Stomach (tissue), 9 donors: ENCODE measurements around the gene KLHL17. TPM values are rescaled to one million over a fixed set of nuclear protein-coding genes. Genes with fewer than 3 reads are reported as not detected.

Experiments
- DNase-seq, 2 donors: peaks; one replicate each; pipeline versions ENCODE4 v3.0.0 to v3.0.0-alpha.2; 2013 to 2019
- H3K27ac ChIP-seq, 5 donors: fragments of 200-600 bp in 4 of 5; sonication (generic) in 4 of 5; one replicate each; pipeline ENCODE4 v1.5.1; 2013 to 2019; ENCODE audit warnings: mild to moderate bottlenecking in 1 of 5, moderate library complexity in 1 of 5
- H3K27me3 ChIP-seq, 3 donors: fragments of 200-600 bp; sonication (generic); one replicate each; pipeline ENCODE4 v1.5.1; 2017 to 2019; ENCODE audit warnings: mixed run types in 1 of 3
- H3K36me3 ChIP-seq, 4 donors: fragments of 200-600 bp; sonication (generic); 1 replicate in 3 of 4; 2 replicates in 1 of 4; pipeline ENCODE4 v1.5.1; 2016 to 2019
- H3K4me1 ChIP-seq, 4 donors: fragments of 200-600 bp; sonication (generic); one replicate each; pipeline ENCODE4 v1.5.1; 2016 to 2019
- H3K4me3 ChIP-seq, 4 donors: fragments of 200-600 bp; sonication (generic) in 3 of 4; one replicate each; pipeline ENCODE4 v1.5.1; 2016 to 2019; ENCODE audit warnings: mild to moderate bottlenecking in 1 of 4
- H3K9me3 ChIP-seq, 4 donors: fragments of 200-600 bp; sonication (generic); one replicate each; pipeline ENCODE4 v1.5.1; 2016 to 2019
- EP300 ChIP-seq: sonication (generic); formaldehyde crosslinking; IDR thresholded peaks from one replicate; pipeline ENCODE4 v1.6.1; 2017; ENCODE audit warnings: antibody characterized with exemption
- POLR2A ChIP-seq, 4 donors: fragments of 450-650 bp; IDR thresholded peaks; one replicate each; pipeline ENCODE4 v1.6.1; 2016; ENCODE audit warnings: antibody characterized with exemption in 4 of 4, control low read depth in 2 of 4, mild to moderate bottlenecking in 1 of 4, moderate library complexity in 1 of 4
- POLR2AphosphoS5 ChIP-seq, 3 donors: sonication (generic); formaldehyde crosslinking; IDR thresholded peaks; one replicate each; pipeline ENCODE4 v1.6.1; 2016; ENCODE audit warnings: antibody characterized with exemption in 3 of 3
- WGBS, 5 donors: extraction: QIAGEN DNeasy Blood & Tissue Kit in 3 of 5; methylation state at CpG; one replicate each; pipeline versions ENCODE4 v1.1.5 to v1.1.7; 2013 to 2018; 5-methylcytosine and 5-hydroxymethylcytosine counted together
- intact Hi-C: fragments of 100-400 bp; cut with DNase I; formaldehyde crosslinking; loops from one replicate; pipeline ENCODE4 v1.15.1; 2023; ENCODE audit warnings: low total_unique reads
- polyA plus RNA-seq, 3 donors: library from polyadenylated mRNA; stranded (reverse); fragments of 200-250 nt; gene quantifications; one replicate each; pipeline ENCODE4 v1.2.3, GENCODE V29; 2013
- total RNA-seq, 5 donors: library from RNA; depleted of rRNA; stranded (reverse); fragments of >200 nt; gene quantifications; one replicate each; pipeline versions ENCODE4 v1.1.0 to v1.2.3, GENCODE V29; 2014 to 2016
- TF ChIP-seq, protein P1 (sequence below), 7 experiments: fragments of 450-650 bp in 4 of 7; fragments of 200-600 bp in 3 of 7; sonication (generic) in 3 of 7; IDR thresholded peaks; one replicate each; pipeline ENCODE4 v1.5.1; 2016 to 2019; ENCODE audit warnings: antibody characterized with exemption in 7 of 7, control low read depth in 2 of 7, mild to moderate bottlenecking in 1 of 7
- donor health status: healthy with polysubstance abuse.
- donor health status: Bipolar disorder and iron deficiency.
- donor health status: healthy.

The KLHL17 gene
- total and polyA plus RNA-seq, 8 donors, result 1.7 to 99.9 (median 7.6) TPM

- Histone ChIP-seq H3K9me3 (no peaks in the 10 kb centered on the region), H3K4me1 (peaks cover 7 to 19% (median 14%) of the 10 kb centered on the region in 4 donors), H3K4me3 (no peak overlapping the region), H3K36me3 (no peaks in the 10 kb centered on the region), H3K27me3 (peaks cover 0 to 72% (median 40%) of the 10 kb centered on the region in 3 donors), H3K27ac (no peak overlapping the region)
- TF ChIP-seq EP300, result no peak
- TF ChIP-seq POLR2A (IDR thresholded peaks at IDR 0.05), result no peak
- TF ChIP-seq, protein P1, sequence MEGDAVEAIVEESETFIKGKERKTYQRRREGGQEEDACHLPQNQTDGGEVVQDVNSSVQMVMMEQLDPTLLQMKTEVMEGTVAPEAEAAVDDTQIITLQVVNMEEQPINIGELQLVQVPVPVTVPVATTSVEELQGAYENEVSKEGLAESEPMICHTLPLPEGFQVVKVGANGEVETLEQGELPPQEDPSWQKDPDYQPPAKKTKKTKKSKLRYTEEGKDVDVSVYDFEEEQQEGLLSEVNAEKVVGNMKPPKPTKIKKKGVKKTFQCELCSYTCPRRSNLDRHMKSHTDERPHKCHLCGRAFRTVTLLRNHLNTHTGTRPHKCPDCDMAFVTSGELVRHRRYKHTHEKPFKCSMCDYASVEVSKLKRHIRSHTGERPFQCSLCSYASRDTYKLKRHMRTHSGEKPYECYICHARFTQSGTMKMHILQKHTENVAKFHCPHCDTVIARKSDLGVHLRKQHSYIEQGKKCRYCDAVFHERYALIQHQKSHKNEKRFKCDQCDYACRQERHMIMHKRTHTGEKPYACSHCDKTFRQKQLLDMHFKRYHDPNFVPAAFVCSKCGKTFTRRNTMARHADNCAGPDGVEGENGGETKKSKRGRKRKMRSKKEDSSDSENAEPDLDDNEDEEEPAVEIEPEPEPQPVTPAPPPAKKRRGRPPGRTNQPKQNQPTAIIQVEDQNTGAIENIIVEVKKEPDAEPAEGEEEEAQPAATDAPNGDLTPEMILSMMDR (IDR thresholded peaks at IDR 0.05), result no peak
- no peak for TF ChIP-seq POLR2AphosphoS5 (IDR thresholded peaks at IDR 0.05)
- DNase-seq, result no peak
- intact Hi-C loops, result loop anchor here (5.0 kb wide), 1 partner anchor 73 kb away; no protein-coding TSS in a partner anchor
- 87 to 90% (median 88%) methylated on average over 34 to 60 of the region's 60 CpGs for WGBS, 5 donors
Observed at GRCh38 chr1:978835-979743, 18.7 kb downstream of the KLHL17 start.

GRCh38 chr1:979744-980072 lies 19.3 kb downstream of the KLHL17 start:
- intact Hi-C loops, result loop anchor here (5.0 kb wide), 2 partner anchors 73 to 83 kb away; no protein-coding TSS in a partner anchor
- peaks cover 7 to 23% (median 16%) of the 10 kb centered on the region in 4 donors for H3K4me1 ChIP-seq
- WGBS, 5 donors, result 85 to 95% (median 92%) methylated on average over 5 to 9 of the region's 9 CpGs

GRCh38 chr1:980137-980571 lies 19.8 kb downstream of the KLHL17 start:
- Histone ChIP-seq H3K36me3 (no peaks in the 10 kb centered on the region), H3K4me3 (no peak overlapping the region), H3K27ac (no peak overlapping the region), H3K27me3 (peaks cover 0 to 72% (median 40%) of the 10 kb centered on the region in 3 donors), H3K9me3 (no peaks in the 10 kb centered on the region), H3K4me1 (peaks cover 7 to 21% (median 16%) of the 10 kb centered on the region in 4 donors)
- no peak for DNase-seq
- WGBS, 5 donors, result 70 to 81% (median 75%) methylated on average over 8 to 13 of the region's 13 CpGs
- intact Hi-C loops, result loop anchor here (5.0 kb wide), 1 partner anchor 82 kb away; no protein-coding TSS in a partner anchor
- TF ChIP-seq EP300, result no peak
- TF ChIP-seq POLR2A (IDR thresholded peaks at IDR 0.05), result no peak
- TF ChIP-seq POLR2AphosphoS5 (IDR thresholded peaks at IDR 0.05), result no peak
- TF ChIP-seq, protein P1 (IDR thresholded peaks at IDR 0.05), result no peak

More at GRCh38 chr1:979744-980072, 19.3 kb downstream of the KLHL17 start:
- no peak overlapping the region for H3K27ac ChIP-seq
- DNase-seq, result no peak
- peaks cover 0 to 72% (median 36%) of the 10 kb centered on the region in 3 donors for H3K27me3 ChIP-seq
- TF ChIP-seq POLR2AphosphoS5 (IDR thresholded peaks at IDR 0.05) (no peak), EP300 (no peak), POLR2A (IDR thresholded peaks at IDR 0.05) (no peak)
- TF ChIP-seq, protein P1 (IDR thresholded peaks at IDR 0.05), result no peak
- H3K4me3 ChIP-seq, result no peak overlapping the region
- no peaks in the 10 kb centered on the region for H3K9me3 ChIP-seq
- H3K36me3 ChIP-seq, result no peaks in the 10 kb centered on the region

GRCh38 chr1:980602-981395 lies 20.4 kb downstream of the KLHL17 start:
- DNase-seq, result no peak
- no peaks in the 10 kb centered on the region for H3K9me3 ChIP-seq
- H3K4me1 ChIP-seq, result peaks cover 6 to 15% (median 11%) of the 10 kb centered on the region in 4 donors
- H3K27me3 ChIP-seq, result peaks cover 0 to 72% (median 38%) of the 10 kb centered on the region in 3 donors
- WGBS, 5 donors, result 62 to 69% (median 63%) methylated on average over 25 to 35 of the region's 35 CpGs
- H3K4me3 ChIP-seq, result no peak overlapping the region
- no peaks in the 10 kb centered on the region for H3K36me3 ChIP-seq
- no peak overlapping the region for H3K27ac ChIP-seq
- TF ChIP-seq POLR2AphosphoS5 (IDR thresholded peaks at IDR 0.05) (no peak), POLR2A (IDR thresholded peaks at IDR 0.05) (no peak), EP300 (no peak)
- TF ChIP-seq, protein P1 (IDR thresholded peaks at IDR 0.05), result no peak
- intact Hi-C loops, result loop anchor here (5.0 kb wide), 1 partner anchor 82 kb away; no protein-coding TSS in a partner anchor
